PC-9 (cell line): ENCODE results near the gene SKP1. TPM values are rescaled to one million over a fixed set of nuclear protein-coding genes. Genes with fewer than 3 reads are reported as not detected.
"Not testable (repeated sequence)": the region's sequence is repeated elsewhere in the genome, so short reads cannot be mapped to it uniquely, and the experiment has no call there.

Source experiments
- BruUV-seq: library from RNA; stranded (reverse); fragments of 400-500 nt; replicated peaks from 2 replicates; lab custom pipeline; 2021; lab: Mats Ljungman, UMichigan
- CTCF ChIA-PET: fragments of 300-600 bp; sonication (Branson Sonifier 250); formaldehyde crosslinking; loops from one replicate; lab custom pipeline; 2022; ENCODE audit warnings: antibody characterized with exemption; lab: Charles Lee
- POLR2A ChIA-PET: fragments of 300-600 bp; sonication (Branson Sonifier 250); formaldehyde crosslinking; loops from one replicate; lab custom pipeline; 2022; ENCODE audit warnings: antibody characterized with exemption; ENCODE audit not compliant: unreplicated experiment; lab: Charles Lee
- DNase-seq, 2 experiments: peaks; one replicate each; pipeline versions ENCODE4 v3.0.0 to v3.0.0-alpha.2; 2015 to 2022; ENCODE audit warnings: mixed read lengths in 1 of 2
- H2AFZ ChIP-seq: fragments of 200-600 bp; sonication (generic); 2 replicates; pipeline ENCODE4 v1.8.1; 2017; ENCODE audit warnings: antibody characterized with exemption
- H3F3A ChIP-seq: fragments of 200-600 bp; sonication (generic); 2 replicates; pipeline ENCODE4 v1.8.1; 2017; ENCODE audit warnings: antibody characterized with exemption, mild to moderate bottlenecking, low read depth; ENCODE audit not compliant: insufficient read depth
- H3K27ac ChIP-seq: fragments of 200-600 bp; sonication (generic); 2 replicates; pipeline ENCODE4 v1.6.1; 2016; ENCODE audit warnings: mixed run types
- H3K27me3 ChIP-seq: fragments of 200-600 bp; sonication (generic); 2 replicates; pipeline ENCODE4 v1.6.1; 2016; ENCODE audit warnings: low read depth, mixed run types; ENCODE audit not compliant: insufficient read depth
- H3K36me3 ChIP-seq: fragments of 200-600 bp; sonication (generic); 2 replicates; pipeline ENCODE4 v1.6.1; 2016; ENCODE audit warnings: low read depth, mixed run types
- H3K4me1 ChIP-seq: fragments of 200-600 bp; sonication (generic); replicated peaks from 2 replicates; pipeline ENCODE4 v1.6.1; 2016; ENCODE audit warnings: mixed run types; ENCODE audit not compliant: insufficient read depth
- H3K4me2 ChIP-seq: fragments of 200-600 bp; sonication (generic); 2 replicates; pipeline ENCODE4 v1.6.1; 2017; ENCODE audit warnings: mixed run types
- H3K4me3 ChIP-seq: fragments of 200-600 bp; sonication (generic); 2 replicates; pipeline ENCODE4 v1.6.1; 2016; ENCODE audit warnings: mixed run types
- H3K79me2 ChIP-seq: fragments of 200-600 bp; sonication (generic); 2 replicates; pipeline ENCODE4 v1.6.1; 2017; ENCODE audit warnings: low read depth, mixed run types
- H3K9me2 ChIP-seq: fragments of 200-600 bp; sonication (generic); 2 replicates; pipeline ENCODE4 v1.8.1; 2017; ENCODE audit warnings: mild to moderate bottlenecking; ENCODE audit not compliant: insufficient read depth
- H3K9me3 ChIP-seq: fragments of 200-600 bp; sonication (generic); 2 replicates; pipeline ENCODE4 v1.8.1; 2016; ENCODE audit warnings: low read depth; ENCODE audit not compliant: insufficient read depth
- H4K20me1 ChIP-seq: fragments of 200-600 bp; sonication (generic); 2 replicates; pipeline ENCODE4 v1.8.1; 2017; ENCODE audit not compliant: insufficient read depth
- CTCF ChIP-seq: fragments of 200-600 bp; sonication (generic); conservative IDR thresholded peaks from 2 replicates; pipeline ENCODE4 v1.6.1; 2017; ENCODE audit warnings: mixed run types, antibody characterized with exemption, mild to moderate bottlenecking, moderate library complexity
- EZH2 ChIP-seq: fragments of 200-600 bp; sonication (generic); IDR thresholded peaks from 2 replicates; pipeline ENCODE4 v1.8.0; 2017; ENCODE audit warnings: antibody characterized with exemption, low read depth
- intact Hi-C: fragments of 100-400 bp; cut with micrococcal nuclease; formaldehyde crosslinking; loops from one replicate; pipeline ENCODE4 v1.10.0; 2022; ENCODE audit not compliant: unreplicated experiment
- total RNA-seq: library from RNA; stranded (reverse); gene quantifications from 2 replicates; pipeline ENCODE4 v1.2.3, GENCODE V29; 2021

SKP1 gene
- total RNA-seq, 1 experiment from 2014 or later = 409 TPM

GRCh38 chr5:134161513-134162395, 15.0 kb downstream of the SKP1 start:
- ChIA-PET POLR2A (interaction anchor here (0.6 to 0.7 kb wide), 2 partner anchors 9 to 37 kb away, joined by 3 to 6 read pairs; no protein-coding TSS in a partner anchor), CTCF (no interaction called here)
- intact Hi-C loops = no loop called here
- no peaks in the 10 kb centered on the region for H3K27me3 ChIP-seq
- peaks cover 73% of the 10 kb centered on the region for H3K36me3 ChIP-seq
- no peak for DNase-seq
- no peaks in the 10 kb centered on the region for H3K9me2 ChIP-seq
- BruUV-seq = TSS peak; percentile 13
- TF ChIP-seq CTCF = no peak
- TF ChIP-seq EZH2 = no peak
- H3K9me3 ChIP-seq = peaks cover 4% of the 10 kb centered on the region; the same call in 1 of the 2 replicates
- H3K79me2 ChIP-seq = peaks cover 53% of the 10 kb centered on the region
- H3K27ac ChIP-seq = no peak overlapping the region
- H2AFZ ChIP-seq = no peak overlapping the region
- no peaks in the 10 kb centered on the region for H3K4me1 ChIP-seq
- peaks cover 57% of the 10 kb centered on the region for H3F3A ChIP-seq
- peaks cover 21% of the 10 kb centered on the region for H4K20me1 ChIP-seq
- H3K4me2 ChIP-seq = no peak overlapping the region
- no peak overlapping the region for H3K4me3 ChIP-seq

DNA sequence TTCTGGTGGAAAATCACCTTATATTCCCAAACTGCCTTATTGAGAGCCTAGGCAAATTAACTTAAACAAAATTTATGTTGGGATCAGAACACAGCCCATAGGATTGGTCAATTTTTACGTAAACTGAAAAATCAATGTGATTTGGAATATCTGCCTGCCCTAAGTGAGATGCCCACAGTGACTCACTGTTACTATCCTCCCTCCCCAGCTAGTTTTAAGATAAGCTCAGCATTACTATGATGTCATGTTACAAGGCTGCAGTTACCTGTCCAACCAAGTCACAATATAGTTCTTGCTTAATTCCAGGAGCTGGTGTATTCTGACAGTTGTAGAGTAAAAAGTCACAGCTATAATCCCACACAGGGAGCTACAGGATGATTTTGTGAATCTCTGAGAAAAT, 23.1 kb downstream of the SKP1 start:
- CTCF ChIA-PET = interaction anchor here (0.5 kb wide), 1 partner anchor 29 kb away, joined by 3 read pairs; no protein-coding TSS in a partner anchor
- Histone ChIP-seq H3F3A (peaks cover 69% of the 10 kb centered on the region), H4K20me1 (peaks cover 35% of the 10 kb centered on the region), H3K36me3 (peaks cover 66% of the 10 kb centered on the region), H3K4me3 (no peak overlapping the region), H3K4me1 (peaks cover 12% of the 10 kb centered on the region), H3K27me3 (no peaks in the 10 kb centered on the region), H3K9me2 (no peaks in the 10 kb centered on the region), H2AFZ (no peak overlapping the region), H3K27ac (no peak overlapping the region), H3K9me3 (no peaks in the 10 kb centered on the region), H3K79me2 (peaks cover 29% of the 10 kb centered on the region), H3K4me2 (no peak overlapping the region)
- intact Hi-C loops = no loop called here
- POLR2A ChIA-PET = interaction anchor here (0.6 kb wide), 4 partner anchors 38 to 702 kb away, joined by 3 to 4 read pairs (median 4); no protein-coding TSS in a partner anchor
- DNase-seq = no peak
- TF ChIP-seq EZH2 (no peak), CTCF (no peak)
- BruUV-seq = no TSS peak

GRCh38 chr5:134153241-134153640, 23.5 kb downstream of the SKP1 start:
- TF ChIP-seq EZH2 = no peak
- TF ChIP-seq CTCF = no peak
- Histone ChIP-seq H3K27ac (0 out of 2 replicates have a peak overlapping the region, but pooled peaks have one; percentile 9), H3K4me3 (no peak overlapping the region), H3K4me2 (no peak overlapping the region), H2AFZ (no peak overlapping the region), H3K4me1 (peaks cover 12% of the 10 kb centered on the region), H3K36me3 (peaks cover 63% of the 10 kb centered on the region), H3F3A (peaks cover 68% of the 10 kb centered on the region), H3K9me3 (no peaks in the 10 kb centered on the region), H3K27me3 (no peaks in the 10 kb centered on the region), H3K9me2 (no peaks in the 10 kb centered on the region), H3K79me2 (peaks cover 29% of the 10 kb centered on the region), H4K20me1 (peaks cover 31% of the 10 kb centered on the region; the same call in 1 of the 2 replicates)
- BruUV-seq = no TSS peak
- DNase-seq = no peak
- intact Hi-C loops = no loop called here
- CTCF ChIA-PET = interaction anchor here (0.5 kb wide), 2 partner anchors 30 to 101 kb away, joined by 3 read pairs; no protein-coding TSS in a partner anchor
- POLR2A ChIA-PET = interaction anchor here (0.5 to 0.6 kb wide), 5 partner anchors 9 to 702 kb away, joined by 3 to 4 read pairs (median 3); no protein-coding TSS in a partner anchor

- Histone ChIP-seq H4K20me1 (peaks cover 30% of the 10 kb centered on the region), H3K79me2 (peaks cover 29% of the 10 kb centered on the region), H3F3A (peaks cover 70% of the 10 kb centered on the region), H3K4me1 (peaks cover 12% of the 10 kb centered on the region), H3K36me3 (peaks cover 54% of the 10 kb centered on the region)
- H3K9me3 ChIP-seq, intact Hi-C loops, POLR2A ChIA-PET, H3K4me3 ChIP-seq, H3K9me2 ChIP-seq, H3K4me2 ChIP-seq, H3K27me3 ChIP-seq, H2AFZ ChIP-seq, DNase-seq, BruUV-seq, H3K27ac ChIP-seq, CTCF ChIA-PET: not testable (repeated sequence)
Observed at GRCh38 chr5:134152173-134152832, 24.4 kb downstream of the SKP1 start.
